Thyroid gland (tissue), 4 donors: Measurements from ENCODE around the gene DYNC2I2. TPM values are rescaled to one million over a fixed set of nuclear protein-coding genes. Genes with fewer than 3 reads are reported as not detected.

ENCODE experiments used
- DNase-seq, 2 donors: peaks; one replicate each; pipeline ENCODE4 v3.0.0-alpha.2; 2019
- H3K27ac ChIP-seq, 3 donors: fragments of 200-600 bp; sonication (generic); 1 replicate in 2 of 3; 2 replicates in 1 of 3; pipeline ENCODE4 v1.5.1; 2016 to 2019; ENCODE audit warnings: mild to moderate bottlenecking in 1 of 3, moderate library complexity in 1 of 3
- H3K27me3 ChIP-seq: fragments of 200-600 bp; sonication (generic); one replicate; pipeline ENCODE4 v1.5.1; 2019
- H3K36me3 ChIP-seq, 2 donors: fragments of 200-600 bp; sonication (generic); one replicate each; pipeline ENCODE4 v1.5.1; 2016 to 2019
- H3K4me1 ChIP-seq, 2 donors: fragments of 200-600 bp; sonication (generic); one replicate each; pipeline ENCODE4 v1.5.1; 2017 to 2019
- H3K4me3 ChIP-seq, 3 donors: fragments of 200-600 bp; sonication (generic); replicated peaks in 1 of 3; 1 replicate in 2 of 3; 2 replicates in 1 of 3; pipeline ENCODE4 v1.5.1; 2016; ENCODE audit warnings: mild to moderate bottlenecking in 1 of 3
- H3K9me3 ChIP-seq: fragments of 200-600 bp; sonication (generic); one replicate; pipeline ENCODE4 v1.5.1; 2017
- POLR2A ChIP-seq, 2 donors: fragments of 450-650 bp; IDR thresholded peaks; one replicate each; pipeline ENCODE4 v1.6.1; 2017; ENCODE audit warnings: antibody characterized with exemption in 2 of 2, mild to moderate bottlenecking in 2 of 2, moderate library complexity in 1 of 2
- WGBS, 2 donors: methylation state at CpG; one replicate each; pipeline ENCODE4 v1.1.5; 2017; 5-methylcytosine and 5-hydroxymethylcytosine counted together
- intact Hi-C: fragments of 100-400 bp; cut with DNase I; formaldehyde crosslinking; loops from one replicate; pipeline ENCODE4 v1.15.1; 2023
- total RNA-seq, 4 donors: library from RNA; depleted of rRNA; stranded (reverse); fragments of >200 nt; gene quantifications; one replicate each; pipeline ENCODE4 v1.2.3, GENCODE V29; 2016
- TF ChIP-seq, protein P1 (sequence below), 6 experiments: fragments of 200-600 bp in 3 of 6; fragments of 450-650 bp in 3 of 6; sonication (generic) in 3 of 6; IDR thresholded peaks; one replicate each; pipeline ENCODE4 v1.5.1; 2016 to 2019; ENCODE audit warnings: antibody characterized with exemption in 6 of 6, mild to moderate bottlenecking in 2 of 6, inconsistent platforms in 1 of 6, moderate library complexity in 1 of 6

Gene DYNC2I2
- total RNA-seq, 4 donors from 2014 or later: 86.1 to 179 (median 132) TPM

- Histone ChIP-seq H3K4me1 (peaks cover 27 to 35% of the 10 kb centered on the region in 2 donors), H3K27ac (peak overlapping the region in 1 of 3 donors; percentile 98), H3K4me3 (no peak overlapping the region), H3K36me3 (peaks cover 49 to 66% of the 10 kb centered on the region in 2 donors), H3K9me3 (no peaks in the 10 kb centered on the region), H3K27me3 (no peaks in the 10 kb centered on the region)
- WGBS, 2 donors: 91 to 95% methylated on average over 8 to 11 of the region's 11 CpGs
- DNase-seq: no peak
- intact Hi-C loops: loop anchor here (10.0 kb wide), 2 partner anchors 51 to 91 kb away; partner anchors contain the start of genes SET and ZDHHC12
- TF ChIP-seq, protein P1, sequence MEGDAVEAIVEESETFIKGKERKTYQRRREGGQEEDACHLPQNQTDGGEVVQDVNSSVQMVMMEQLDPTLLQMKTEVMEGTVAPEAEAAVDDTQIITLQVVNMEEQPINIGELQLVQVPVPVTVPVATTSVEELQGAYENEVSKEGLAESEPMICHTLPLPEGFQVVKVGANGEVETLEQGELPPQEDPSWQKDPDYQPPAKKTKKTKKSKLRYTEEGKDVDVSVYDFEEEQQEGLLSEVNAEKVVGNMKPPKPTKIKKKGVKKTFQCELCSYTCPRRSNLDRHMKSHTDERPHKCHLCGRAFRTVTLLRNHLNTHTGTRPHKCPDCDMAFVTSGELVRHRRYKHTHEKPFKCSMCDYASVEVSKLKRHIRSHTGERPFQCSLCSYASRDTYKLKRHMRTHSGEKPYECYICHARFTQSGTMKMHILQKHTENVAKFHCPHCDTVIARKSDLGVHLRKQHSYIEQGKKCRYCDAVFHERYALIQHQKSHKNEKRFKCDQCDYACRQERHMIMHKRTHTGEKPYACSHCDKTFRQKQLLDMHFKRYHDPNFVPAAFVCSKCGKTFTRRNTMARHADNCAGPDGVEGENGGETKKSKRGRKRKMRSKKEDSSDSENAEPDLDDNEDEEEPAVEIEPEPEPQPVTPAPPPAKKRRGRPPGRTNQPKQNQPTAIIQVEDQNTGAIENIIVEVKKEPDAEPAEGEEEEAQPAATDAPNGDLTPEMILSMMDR (IDR thresholded peaks at IDR 0.05): no peak
- TF ChIP-seq POLR2A (IDR thresholded peaks at IDR 0.05): no peak
Measured at GRCh38 chr9:128633601-128634000, 23.0 kb downstream of the DYNC2I2 start.

DNA sequence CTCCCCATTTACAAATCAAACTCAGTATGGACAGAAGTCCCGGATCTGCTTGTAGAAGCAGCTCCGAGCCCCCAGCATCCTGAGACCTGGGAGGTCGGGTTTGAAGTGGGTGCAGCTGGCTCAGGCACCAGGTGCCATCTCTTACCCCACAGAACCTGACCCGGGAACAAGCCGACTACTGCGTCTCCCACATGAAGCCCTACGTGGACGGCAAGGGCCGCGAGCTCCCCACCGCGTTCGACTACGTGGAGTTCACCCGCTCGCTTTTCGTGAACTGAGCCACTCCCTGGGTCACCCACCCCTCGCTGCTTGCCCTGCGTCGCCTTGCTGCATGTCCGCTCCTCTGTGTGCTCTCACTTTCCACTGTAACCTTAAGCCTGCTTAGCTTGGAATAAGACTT, 23.6 kb downstream of the DYNC2I2 start:
- intact Hi-C loops: loop anchor here (10.0 kb wide), 2 partner anchors 52 to 92 kb away; partner anchors contain the start of genes SET and ZDHHC12
- Histone ChIP-seq H3K4me3 (no peak overlapping the region), H3K27ac (no peak overlapping the region), H3K36me3 (peaks cover 54 to 66% of the 10 kb centered on the region in 2 donors), H3K9me3 (no peaks in the 10 kb centered on the region), H3K4me1 (peaks cover 27 to 41% of the 10 kb centered on the region in 2 donors), H3K27me3 (no peaks in the 10 kb centered on the region)
- 93 to 95% methylated on average over 18 to 20 of the region's 21 CpGs for WGBS, 2 donors
- no peak for TF ChIP-seq POLR2A (IDR thresholded peaks at IDR 0.05)
- TF ChIP-seq, protein P1 (IDR thresholded peaks at IDR 0.05): no peak
- no peak for DNase-seq

GRCh38 chr9:128632486-128632885, 24.2 kb downstream of the DYNC2I2 start:
- 94 to 95% methylated on average over 11 to 14 of the region's 14 CpGs for WGBS, 2 donors
- Histone ChIP-seq H3K4me1 (peaks cover 27 to 42% of the 10 kb centered on the region in 2 donors), H3K9me3 (no peaks in the 10 kb centered on the region), H3K36me3 (peaks cover 60 to 72% of the 10 kb centered on the region in 2 donors), H3K27ac (peak overlapping the region in 1 of 3 donors; percentile 23), H3K4me3 (no peak overlapping the region), H3K27me3 (no peaks in the 10 kb centered on the region)
- intact Hi-C loops: loop anchor here (10.0 kb wide), 2 partner anchors 52 to 92 kb away; partner anchors contain the start of genes SET and ZDHHC12
- DNase-seq: no peak
- TF ChIP-seq POLR2A (IDR thresholded peaks at IDR 0.05): no peak

DNA sequence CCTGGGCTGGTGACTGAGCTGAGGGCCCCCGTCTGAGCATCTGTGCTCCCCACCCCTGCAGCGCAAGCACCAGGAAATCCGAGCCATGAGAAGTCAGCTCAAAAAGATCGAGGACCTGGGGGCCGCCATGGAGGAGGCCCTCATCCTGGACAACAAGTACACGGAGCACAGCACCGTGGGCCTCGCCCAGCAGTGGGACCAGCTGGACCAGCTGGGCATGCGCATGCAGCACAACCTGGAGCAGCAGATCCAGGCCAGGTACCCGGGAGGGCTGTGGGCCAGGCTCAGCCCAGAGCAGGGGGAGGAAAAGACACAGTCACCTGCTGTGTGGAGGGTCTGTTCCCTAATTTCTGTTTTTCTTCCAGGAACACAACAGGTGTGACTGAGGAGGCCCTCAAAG, 24.6 kb downstream of the DYNC2I2 start:
- H3K27ac ChIP-seq: peak overlapping the region in 1 of 3 donors; percentile 23

GRCh38 chr9:128631636-128632035, 25.0 kb downstream of the DYNC2I2 start:
- Histone ChIP-seq H3K9me3 (no peaks in the 10 kb centered on the region), H3K4me1 (peaks cover 22 to 36% of the 10 kb centered on the region in 2 donors), H3K36me3 (peaks cover 68 to 81% of the 10 kb centered on the region in 2 donors), H3K27ac (no peak overlapping the region), H3K4me3 (no peak overlapping the region), H3K27me3 (no peaks in the 10 kb centered on the region)
- WGBS, 2 donors: 95% methylated on average over 9 of the region's 9 CpGs
- intact Hi-C loops: loop anchor here (10.0 kb wide), 2 partner anchors 53 to 93 kb away; partner anchors contain the start of genes SET and ZDHHC12
- TF ChIP-seq, protein P1 (IDR thresholded peaks at IDR 0.05): no peak
- TF ChIP-seq POLR2A (IDR thresholded peaks at IDR 0.05): no peak
- no peak for DNase-seq

More for the DNA sequence above, 24.6 kb downstream of the DYNC2I2 start:
- no peaks in the 10 kb centered on the region for H3K27me3 ChIP-seq
- DNase-seq: no peak
- H3K4me1 ChIP-seq: peaks cover 26 to 40% of the 10 kb centered on the region in 2 donors
- no peak overlapping the region for H3K4me3 ChIP-seq
- H3K36me3 ChIP-seq: peaks cover 64 to 76% of the 10 kb centered on the region in 2 donors
- intact Hi-C loops: loop anchor here (10.0 kb wide), 2 partner anchors 53 to 93 kb away; partner anchors contain the start of genes SET and ZDHHC12
- TF ChIP-seq, protein P1 (IDR thresholded peaks at IDR 0.05): no peak
- no peak for TF ChIP-seq POLR2A (IDR thresholded peaks at IDR 0.05)
- 86 to 90% methylated on average over 8 of the region's 10 CpGs for WGBS, 2 donors
- no peaks in the 10 kb centered on the region for H3K9me3 ChIP-seq
